ENCODE results near the gene MAML2.

The MAML2 gene

DNA sequence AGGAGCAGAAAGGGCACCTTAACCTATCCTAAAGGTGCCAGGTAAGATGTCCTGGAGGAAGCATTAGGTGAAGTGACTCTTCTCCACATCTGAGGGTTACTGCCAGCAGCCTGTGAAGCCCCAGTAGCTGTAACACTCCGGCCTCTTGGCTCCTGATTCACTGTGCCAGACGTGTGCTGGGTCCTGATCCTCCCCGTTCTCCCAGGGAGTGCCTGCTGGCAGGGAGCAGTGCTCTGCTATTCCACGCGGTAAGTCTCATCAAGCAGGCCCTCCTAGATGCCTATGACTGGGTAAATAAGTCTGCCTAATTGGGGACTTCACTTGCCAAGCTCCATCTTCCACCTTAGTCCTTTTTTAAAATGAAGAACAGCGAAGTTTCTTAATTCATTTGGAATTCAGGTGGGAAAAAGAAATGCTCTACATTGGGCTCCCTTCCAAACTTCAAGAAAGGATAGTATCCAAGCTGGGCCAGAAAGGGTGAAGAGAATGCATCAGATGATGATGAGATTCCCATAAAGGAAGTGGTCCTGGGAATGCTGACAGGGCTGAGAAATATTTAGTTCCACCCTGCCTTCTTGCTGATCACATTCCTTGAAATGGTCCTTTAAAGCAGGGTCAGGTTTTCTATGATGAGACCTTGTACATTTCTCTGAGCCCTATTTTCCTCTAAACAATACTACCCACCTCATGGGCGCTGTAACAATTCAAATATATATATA, 188.0 kb downstream of the MAML2 start:
- no peak for DNase-seq

DNA sequence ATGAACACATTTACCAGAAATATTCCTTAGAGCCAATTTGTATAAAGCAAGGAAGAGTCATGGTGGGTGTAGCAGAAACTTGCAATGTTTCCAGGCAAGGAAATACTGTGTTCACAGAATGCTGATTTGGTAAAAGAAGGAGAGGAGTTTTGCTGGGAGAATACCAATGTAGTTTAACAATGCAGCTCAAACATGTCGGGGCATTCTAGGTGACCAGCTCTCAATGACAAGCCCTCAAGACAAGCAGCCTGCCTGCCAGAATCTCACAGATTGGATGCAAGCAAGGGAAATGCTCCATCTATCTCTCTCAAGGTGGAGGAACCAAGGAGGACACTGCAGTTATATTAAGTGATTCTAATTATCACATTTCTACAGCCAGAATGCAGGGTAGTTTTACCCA, 190.4 kb downstream of the MAML2 start:
- DNase-seq: no peak

DNA sequence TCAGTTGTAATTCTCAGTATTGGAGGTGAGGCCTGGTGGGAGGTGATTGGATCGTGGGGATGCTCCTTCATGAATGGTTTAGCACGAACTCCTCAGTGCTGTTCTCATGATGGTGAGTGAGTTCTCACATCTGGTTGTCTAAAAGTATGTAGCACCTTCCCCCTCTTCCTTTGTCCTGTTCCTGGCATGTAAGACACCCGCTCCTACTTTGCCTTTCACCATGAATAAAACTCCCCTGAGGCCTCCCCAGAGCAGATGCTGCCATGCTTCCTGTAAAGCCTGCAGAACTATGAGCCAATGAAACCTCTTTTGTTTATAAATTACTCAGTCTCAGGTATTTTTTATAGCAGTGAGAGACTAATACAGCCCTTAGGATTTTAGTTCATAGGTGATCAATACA, 191.5 kb downstream of the MAML2 start:
- DNase-seq: no peak

DNA sequence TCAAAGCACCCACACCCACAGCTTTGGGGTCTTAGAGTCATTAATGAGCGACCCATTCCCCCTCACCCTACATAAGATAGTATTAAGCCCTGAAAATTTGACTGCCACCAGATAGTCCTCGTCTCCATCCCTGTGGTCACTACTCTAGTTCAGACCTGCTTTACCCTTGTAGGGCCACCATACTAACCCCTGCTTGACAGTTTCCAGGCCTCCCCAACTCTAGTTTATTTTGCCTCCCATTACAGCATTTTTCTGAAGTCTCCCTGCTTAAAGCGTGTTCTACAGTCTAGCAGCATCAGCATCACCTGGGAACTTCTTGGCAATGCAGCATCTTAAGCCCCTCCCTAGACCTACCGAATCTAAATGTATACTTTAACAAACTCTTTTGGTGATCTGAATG, 192.4 kb downstream of the MAML2 start:
- DNase-seq: no peak

DNA sequence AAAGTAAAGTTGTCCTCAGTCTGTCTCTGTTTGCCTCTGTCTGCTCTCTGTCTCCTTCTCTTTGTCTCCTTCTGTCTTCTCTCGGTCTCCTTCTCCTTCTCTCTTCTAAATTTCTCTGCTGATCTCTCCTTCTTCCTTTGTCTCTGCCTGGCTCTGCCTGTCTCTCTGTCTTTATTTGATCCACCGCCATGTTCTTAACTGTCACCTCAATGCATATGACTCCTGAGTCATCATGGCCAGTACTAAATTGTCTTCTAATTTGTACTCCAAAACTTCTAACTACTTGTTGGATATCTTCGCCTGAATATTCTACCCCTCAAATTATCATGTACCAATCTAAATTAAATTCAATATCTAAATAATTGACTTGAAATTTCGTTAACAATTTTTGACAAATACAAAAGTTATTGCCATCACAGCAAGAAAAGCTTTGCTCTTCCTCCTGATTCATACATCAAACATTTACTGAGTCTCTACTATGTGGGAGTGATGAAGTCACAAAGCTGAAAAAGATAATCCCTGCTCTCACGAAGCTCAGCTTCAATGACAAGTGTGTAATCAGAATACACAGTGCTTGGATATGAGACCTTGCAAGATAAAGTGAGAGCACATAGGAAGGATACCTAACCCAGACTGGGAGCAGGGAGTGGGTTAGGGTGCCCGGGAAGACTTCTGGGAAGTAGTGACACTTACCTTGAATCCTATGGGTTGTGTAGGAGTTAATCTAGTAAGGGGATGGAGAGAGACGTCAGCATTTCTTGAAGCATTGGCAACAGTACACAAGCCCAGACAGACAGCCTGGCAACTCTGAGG, 193.0 kb downstream of the MAML2 start:
- DNase-seq: peak in 2 of 4 experiments; percentile 34 to 43

DNA sequence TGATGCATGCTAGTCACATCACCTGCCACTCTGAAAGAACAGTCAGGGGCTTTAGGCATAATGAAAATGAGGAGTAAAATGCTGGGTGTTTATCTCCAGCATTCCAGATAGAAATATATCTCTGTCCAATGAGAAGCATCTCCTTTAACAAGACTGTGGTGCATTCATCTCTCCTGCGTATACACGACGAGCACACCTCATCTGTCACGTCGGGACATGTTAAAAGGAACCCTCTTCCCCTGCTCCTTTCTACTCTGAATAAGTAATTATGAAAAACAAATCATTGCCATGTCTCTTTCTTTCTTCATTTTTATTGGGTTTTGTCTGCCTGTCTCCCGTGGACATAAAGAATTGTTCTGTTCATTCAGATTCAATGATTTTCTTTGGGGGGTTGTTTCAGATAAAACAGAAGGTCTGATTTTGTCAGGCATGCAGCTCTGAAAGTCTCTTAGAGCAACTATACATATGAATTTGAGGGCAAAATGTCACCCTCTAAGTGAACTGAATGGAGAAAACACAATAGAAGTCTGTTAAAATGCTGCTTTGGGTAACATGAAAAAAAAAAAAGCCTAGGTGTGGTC, 195.0 kb downstream of the MAML2 start:
- no peak for DNase-seq

DNA sequence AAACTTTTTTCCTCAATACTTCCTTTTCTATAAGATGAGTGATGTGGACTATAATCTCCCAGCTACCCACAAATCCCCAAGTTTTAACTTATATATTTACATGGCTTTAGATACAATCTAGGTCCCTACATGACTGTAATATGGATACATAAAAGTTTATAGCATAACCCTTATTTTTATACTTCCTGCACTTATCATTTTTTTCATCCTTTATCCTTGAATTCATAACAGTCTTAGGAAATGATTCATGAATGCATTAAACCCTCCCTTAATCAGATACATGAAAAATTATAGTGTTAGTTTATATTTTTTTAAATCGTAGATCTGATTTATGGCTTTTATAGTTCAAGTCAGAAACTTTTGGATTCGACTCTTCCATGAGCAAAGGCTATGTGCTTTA, 195.8 kb downstream of the MAML2 start:
- DNase-seq: no peak

DNA sequence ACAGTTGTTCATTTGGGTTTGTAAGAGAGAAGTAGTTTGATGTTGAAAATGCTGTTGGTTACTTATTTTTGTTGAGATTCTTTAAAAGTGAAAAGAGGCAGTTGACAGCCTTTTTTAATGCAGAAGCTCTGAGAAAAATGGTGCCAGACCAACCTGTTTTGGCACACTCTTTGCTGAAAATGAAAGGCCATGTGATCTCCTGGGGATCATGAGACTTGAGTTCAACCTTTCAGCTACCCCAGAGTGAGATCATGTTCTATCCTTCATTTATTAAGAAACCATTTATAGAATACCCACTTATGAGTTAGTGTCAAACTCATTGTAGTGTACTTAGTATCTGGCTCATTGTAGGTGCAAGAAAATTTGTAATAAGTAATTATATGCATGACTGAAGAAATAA, 196.2 kb downstream of the MAML2 start:
- DNase-seq: peak in 1 of 4 experiments; percentile 21

DNA sequence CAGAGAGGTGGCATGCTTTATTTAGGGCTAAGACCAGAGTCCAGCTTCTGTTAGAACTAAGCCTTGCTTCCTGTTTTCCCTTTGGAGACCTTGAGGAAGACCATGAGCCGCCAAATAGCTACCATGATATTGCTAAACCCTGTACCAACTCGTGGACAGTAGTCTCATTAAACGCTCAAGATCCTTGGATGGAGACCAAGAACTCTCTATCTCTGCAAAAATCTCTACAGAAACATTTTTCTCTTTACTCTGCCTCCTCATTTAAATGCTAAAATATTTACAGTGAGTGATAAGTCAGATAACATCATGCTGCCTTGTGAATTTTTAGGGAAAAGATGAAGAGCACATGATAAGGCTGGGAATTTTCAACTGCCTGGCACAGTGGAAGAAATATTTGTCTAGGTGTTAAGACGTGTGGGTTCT, 197.8 kb downstream of the MAML2 start:
- DNase-seq: peak in 3 of 4 experiments; percentile 14 to 35 (median 29)

DNA sequence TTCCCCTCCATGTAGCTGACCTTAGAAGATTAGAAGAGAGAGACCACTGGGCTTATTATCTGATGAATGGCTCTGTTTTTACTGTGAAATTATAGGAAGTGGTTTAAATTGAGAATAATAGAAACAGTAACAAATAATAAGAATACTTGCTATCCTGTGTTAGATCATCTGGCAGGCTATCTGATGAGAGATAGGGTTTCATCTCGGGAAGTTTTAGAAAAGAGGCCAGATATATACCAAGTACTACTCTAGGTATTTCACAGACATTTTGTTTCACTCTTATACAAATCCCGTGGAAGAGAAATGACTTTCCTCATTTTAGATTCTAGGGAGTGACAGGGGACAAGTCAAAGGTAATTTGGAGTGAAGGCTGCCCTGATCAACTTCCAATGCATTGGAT, 198.4 kb downstream of the MAML2 start:
- no peak for DNase-seq

DNA sequence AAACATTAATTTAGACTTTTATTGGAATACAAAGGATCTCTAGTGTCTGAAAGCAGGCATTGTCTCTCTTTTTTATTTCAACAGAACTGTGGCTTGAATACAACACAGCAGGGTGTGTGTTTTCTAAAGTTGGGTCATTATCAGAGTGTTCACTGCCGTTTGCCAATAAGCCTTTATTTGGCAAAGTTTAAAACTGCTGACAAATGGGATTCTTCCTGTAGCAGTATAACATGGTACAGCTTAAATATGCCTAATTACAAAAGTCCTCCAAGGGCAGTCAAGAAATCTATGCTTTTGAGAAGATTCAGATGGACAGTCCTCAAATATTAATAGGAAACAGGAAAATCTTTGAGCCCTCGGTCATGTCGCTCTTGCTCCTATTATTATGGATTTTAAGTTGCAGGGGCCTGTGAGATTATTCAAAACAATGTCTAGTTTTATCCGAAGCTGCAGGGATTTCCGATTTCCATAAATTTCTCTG, 199.9 kb downstream of the MAML2 start:
- no peak for DNase-seq

DNA sequence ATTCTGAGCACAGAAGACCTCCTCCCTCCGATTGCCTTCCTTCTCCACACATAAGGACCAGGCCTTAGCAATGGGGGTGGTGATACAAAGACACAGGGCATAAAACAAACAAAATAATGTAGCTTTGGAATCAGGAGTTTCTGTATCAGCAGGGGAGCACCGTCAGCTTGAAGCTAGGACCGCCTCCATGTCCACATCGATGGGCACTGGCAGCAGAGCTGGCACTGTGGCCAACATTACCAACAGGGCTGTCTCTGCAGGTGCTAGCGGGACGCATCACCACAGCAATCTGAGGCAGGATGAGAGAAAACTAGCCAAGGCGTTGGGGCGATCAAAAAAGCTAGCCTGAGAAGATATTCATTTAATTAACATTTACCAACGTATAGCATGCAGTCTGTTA, 201.4 kb downstream of the MAML2 start:
- no peak for DNase-seq

DNA sequence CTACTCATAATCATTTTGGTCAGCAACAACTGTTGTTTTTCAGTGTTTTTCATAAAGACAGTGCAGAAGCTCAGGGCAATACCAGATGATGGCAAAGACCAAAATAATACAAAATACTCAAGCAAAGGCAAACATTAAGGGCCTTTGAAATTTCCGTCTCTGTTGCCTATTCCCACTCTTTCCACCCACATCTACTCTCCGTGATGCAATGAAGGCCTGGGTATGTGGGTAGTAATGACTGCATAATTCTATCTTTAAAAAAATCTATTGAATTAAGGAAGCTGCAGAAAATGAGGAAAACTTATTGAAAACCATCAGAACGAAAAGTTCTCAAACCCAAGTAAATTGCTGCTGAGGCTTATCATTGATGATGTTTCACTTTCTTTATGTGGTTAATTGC, 203.3 kb downstream of the MAML2 start:
- DNase-seq: peak; percentile 50 to 80 (median 71)

DNA sequence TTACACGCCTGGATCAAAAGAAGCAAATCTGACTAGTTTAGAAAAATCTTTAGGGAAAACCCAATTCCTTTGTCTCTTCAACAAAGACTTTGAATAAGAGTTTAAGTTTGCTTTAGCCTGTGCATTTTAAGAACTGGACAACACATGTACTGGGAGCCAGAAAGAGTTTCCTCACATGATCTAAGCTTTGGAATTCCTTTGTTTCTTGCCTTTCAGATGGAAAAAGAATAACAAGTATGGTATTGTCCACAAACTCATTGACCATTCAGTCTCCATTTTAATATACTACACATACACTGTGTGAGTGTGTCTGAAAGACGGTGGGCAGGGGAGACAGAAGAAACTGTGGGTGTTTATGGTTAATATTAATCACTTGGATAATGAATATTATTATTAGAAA, 205.6 kb downstream of the MAML2 start:
- DNase-seq: no peak

DNA sequence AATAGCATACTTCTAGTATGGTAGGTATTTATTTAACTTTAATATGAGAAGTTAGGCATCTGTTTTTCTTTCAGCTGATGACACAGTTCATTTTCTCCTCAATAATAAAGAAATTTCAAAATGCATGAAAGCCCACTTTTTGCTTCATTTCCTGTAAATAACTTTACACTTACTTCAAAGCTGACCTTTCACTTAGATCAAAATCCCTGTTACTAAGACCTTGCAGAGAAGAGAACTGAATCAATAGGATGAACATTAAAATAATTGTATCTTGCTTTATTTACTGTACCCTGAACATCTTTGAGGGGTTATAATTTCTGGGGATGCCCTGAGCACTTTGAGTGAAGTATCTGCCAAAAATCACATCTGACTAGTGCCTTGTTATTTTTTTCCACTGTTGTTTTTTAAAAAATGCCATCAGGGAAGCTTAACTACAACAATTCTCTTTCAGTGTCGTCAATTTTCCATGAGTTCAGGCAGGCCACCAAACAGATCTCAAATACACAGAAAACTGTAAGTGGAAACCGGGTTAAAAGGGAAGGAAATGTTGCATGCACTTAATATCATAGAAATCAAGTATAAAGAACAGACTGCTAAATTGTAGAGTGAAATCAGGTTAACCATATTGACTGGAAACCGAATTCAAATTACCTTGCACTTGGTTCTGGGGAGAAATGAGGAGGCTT, 206.2 kb downstream of the MAML2 start:
- DNase-seq: no peak

DNA sequence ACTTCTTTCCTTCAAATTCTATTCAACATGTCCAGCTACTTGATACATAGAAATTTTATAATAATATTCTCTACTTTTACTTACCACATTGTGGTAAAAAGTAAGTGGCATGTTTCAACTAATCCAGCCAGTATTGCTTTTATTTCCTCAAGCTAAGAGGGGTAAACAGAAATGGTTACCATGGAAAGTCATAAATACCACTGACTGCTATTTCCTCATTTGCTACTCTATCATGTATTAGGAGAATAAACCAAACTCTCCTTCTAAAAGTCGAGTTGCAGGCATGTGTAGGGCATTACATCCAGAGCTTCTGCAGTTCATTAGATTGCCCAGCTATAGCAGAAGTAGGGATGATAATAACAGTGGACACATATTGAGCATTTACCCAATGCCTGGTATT, 208.4 kb downstream of the MAML2 start:
- peak; percentile 35 to 87 (median 59) for DNase-seq

DNA sequence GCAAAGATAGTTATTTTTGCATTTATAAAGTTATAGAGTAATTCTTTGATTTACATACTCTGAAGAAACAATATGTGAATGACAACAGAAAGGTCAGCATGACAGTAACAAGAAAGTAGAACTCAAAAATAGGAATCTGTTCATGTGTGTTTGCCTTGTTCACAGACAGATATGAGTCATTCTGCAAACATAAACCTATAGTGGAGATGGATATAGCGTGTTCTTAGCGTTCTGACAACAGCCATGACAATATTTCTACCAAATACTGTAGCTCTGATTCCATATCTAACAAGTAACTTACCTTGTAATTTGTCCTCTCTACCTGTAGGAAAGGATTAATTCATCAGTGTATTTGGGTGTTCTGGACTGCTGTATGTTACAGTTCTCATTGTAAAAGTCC, 210.6 kb downstream of the MAML2 start:
- no peak for DNase-seq

DNA sequence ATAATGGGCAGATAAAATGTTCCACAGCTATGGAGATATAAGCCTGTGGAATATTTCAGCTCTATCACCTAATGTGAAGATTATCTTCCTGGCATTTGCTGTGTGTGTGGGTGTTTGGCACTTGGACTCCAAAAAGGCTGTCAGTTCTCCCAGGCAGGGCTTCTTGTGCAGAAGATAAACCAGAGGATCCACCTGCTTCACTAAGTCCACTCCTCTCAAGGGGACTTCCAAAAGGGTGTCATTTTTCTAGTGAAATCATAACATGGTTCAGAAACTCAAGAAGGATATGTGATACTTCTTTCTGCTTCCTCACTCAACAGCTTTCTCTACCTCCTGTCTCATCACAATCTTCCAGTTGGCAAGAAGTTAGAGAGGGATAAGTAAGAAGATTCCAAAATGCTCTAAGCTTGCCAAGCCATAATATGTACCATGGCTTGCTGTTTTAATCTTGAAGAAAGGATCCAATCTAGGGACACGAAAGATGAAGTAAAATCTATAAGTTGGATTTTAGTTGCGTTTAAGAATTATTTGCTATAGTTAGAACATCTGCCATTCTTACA, 212.9 kb downstream of the MAML2 start:
- DNase-seq: no peak

DNA sequence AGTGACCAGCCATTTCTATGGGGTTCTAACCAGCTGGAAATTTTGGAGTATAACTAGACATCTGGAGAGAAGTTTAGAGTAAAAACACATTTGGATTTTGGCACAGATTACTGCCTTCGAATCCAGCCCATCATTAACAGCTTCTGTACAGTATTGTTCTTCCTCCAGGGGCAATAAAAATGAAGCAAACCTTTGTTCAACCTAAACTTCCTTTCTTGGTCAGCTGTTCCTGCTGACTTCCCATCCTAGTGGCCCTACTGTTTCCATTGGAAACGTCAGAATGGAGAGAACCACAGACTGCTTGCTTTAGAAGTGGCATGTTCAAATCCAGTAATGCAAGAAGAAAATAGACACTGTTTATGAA, 215.4 kb downstream of the MAML2 start:
- peak in 1 of 4 experiments; percentile 6 for DNase-seq

DNA sequence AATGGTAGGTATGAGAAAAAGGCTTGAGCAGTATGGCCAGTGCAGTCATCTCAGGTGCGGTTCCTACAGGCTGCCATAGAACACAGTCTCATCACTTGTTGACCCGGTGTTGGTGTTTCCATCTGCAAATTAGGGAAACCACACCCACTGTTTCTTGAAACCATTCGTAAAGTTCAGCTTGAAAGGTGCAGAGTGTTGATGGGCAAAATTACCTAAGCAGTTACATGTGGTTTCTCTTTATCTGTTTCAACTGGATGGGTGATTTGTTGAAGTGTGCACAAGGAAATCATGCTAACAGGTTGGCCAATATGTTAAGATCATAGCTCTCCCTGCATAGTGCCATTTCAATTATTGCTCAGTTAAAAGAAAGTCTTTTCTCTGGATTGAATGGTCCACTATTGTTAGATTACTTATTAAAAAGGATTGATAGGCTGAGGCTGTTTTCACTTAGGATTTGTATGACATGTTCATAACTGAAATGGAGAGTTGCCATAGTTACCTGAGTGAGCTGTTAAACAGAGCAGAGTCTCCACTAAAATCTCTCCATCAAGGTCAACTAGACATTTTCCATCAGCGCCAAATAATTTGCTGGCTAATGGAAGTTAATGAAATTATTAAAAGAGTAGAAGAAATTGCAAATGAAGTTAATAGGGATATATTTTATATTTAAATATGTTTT, 215.9 kb downstream of the MAML2 start:
- no peak for DNase-seq

DNA sequence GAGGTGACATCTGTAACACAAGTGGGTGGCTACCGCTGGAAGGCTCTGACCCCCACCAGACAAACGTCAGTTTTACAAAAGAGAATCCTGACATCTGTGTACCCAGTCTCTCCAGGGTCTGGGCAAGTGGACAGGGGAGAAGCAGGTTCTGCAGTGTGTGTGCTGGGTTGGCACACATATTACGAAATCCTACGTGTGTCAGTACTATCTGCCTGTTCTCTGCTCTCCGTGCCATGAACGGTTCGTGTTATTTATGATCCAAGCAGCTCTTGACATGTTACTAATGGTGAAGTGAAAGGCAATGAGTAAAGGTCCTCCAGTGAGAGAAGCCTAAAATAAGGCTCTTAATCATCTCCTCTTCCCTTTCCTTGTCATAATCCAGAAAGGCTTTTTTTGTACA, 217.6 kb downstream of the MAML2 start:
- no peak for DNase-seq

DNA sequence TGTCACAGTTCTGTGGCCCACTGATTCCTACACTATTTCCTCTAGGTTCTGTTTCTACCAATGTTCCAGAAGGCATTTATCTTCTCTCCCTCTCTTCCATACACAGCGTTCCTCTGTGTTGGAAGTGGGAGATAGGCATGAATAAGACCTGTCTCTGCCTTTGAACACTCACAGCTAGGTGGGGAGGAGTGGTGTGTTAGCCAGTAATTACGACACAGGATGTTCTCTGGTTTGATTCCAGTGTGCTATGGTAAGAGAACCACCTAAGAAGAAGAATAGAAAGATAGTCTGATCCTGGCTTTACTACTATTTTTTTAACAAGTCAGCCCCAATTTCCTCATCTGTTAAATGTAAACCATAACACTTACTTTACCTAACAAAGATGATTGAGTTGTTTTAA, 218.8 kb downstream of the MAML2 start:
- DNase-seq: no peak

Data from suppressor macrophage (primary cell).